Measurements from ENCODE around the gene CFAP161. TPM values are rescaled to one million over a fixed set of nuclear protein-coding genes. Genes with fewer than 3 reads are reported as not detected.

The CFAP161 gene
- total and polyA plus RNA-seq, 2 of the 13 experiments (the other 11 are each of a cell fraction or from before 2014, with no cell fraction given) = not detected

GRCh38 chr15:81092559-81092902, 41.5 kb upstream of the CFAP161 start:
- no peak for TF ChIP-seq ZBTB42 (CRISPR knock-in tag; IDR thresholded peaks at IDR 0.05)
- ChIA-PET CTCF (ENCODE audit: low intra/inter-chr PET ratio, low total read pairs) (no interaction called here), POLR2A (no interaction called here)
- ATAC-seq (no peak), DNase-seq (ENCODE audit: low spot score) (no peak), FAIRE-seq (no peak)
- Histone ChIP-seq H3K79me2 (ENCODE audit: insufficient read depth, low read length) (no peaks in the 10 kb centered on the region), H3K9ac (ENCODE audit: insufficient read depth, low read depth, low read length) (no peak overlapping the region), H3K27me3 (ENCODE audit: control insufficient read depth in 1 of 2, insufficient read depth in 2 of 2, low read length in 2 of 2) (peaks cover 2 to 7% of the 10 kb centered on the region in 2 experiments; a peak in 3 of 5 replicates), H4K20me1 (ENCODE audit: insufficient read depth, low read length) (no peaks in the 10 kb centered on the region), H3K4me3 (replicated peaks in 1 of 3; ENCODE audit: insufficient read depth in 1 of 3, low read depth in 2 of 3, low read length in 3 of 3) (no peak overlapping the region), H3K9me3 (ENCODE audit: low read length) (no peaks in the 10 kb centered on the region), H2AFZ (ENCODE audit: low read length) (no peak overlapping the region), H3K36me3 (replicated peaks in 1 of 2; ENCODE audit: control insufficient read depth in 1 of 2, insufficient read depth in 2 of 2, low read length in 2 of 2) (no peaks in the 10 kb centered on the region), H3K27ac (ENCODE audit: extremely low read length, insufficient read depth, low read length) (no peak overlapping the region), H3K4me2 (ENCODE audit: low read depth, low read length) (no peak overlapping the region), H3K4me1 (ENCODE audit: insufficient read depth, low read length) (peaks cover 7% of the 10 kb centered on the region; the same call in 1 of the 2 replicates)
- in situ Hi-C loops (cut with HindIII; ENCODE audit: extremely low pct_ligation_motif_present, low pct_unique_long_range_greater_than_20kb) (no loop called here), intact Hi-C loops (cut with micrococcal nuclease; ENCODE audit: unreplicated experiment) (no loop called here)
- BruUV-seq (replicated peaks) = no TSS peak
- 37% methylated on average over 5 of the region's 5 CpGs for WGBS (ENCODE audit: low lambda C conversion rate)

- in situ Hi-C loops (cut with HindIII; ENCODE audit: extremely low pct_ligation_motif_present, low pct_unique_long_range_greater_than_20kb) = no loop called here
- CTCF ChIA-PET (ENCODE audit: low intra/inter-chr PET ratio, low total read pairs) = no interaction called here
- 12% methylated on average over 5 of the region's 5 CpGs for WGBS (ENCODE audit: low lambda C conversion rate)
Measured at GRCh38 chr15:81093961-81094360, 40.1 kb upstream of the CFAP161 start.

More at GRCh38 chr15:81093961-81094360, 40.1 kb upstream of the CFAP161 start:
- Histone ChIP-seq H3K27me3 (ENCODE audit: control insufficient read depth in 1 of 2, insufficient read depth in 2 of 2, low read length in 2 of 2) (peaks cover 2 to 17% of the 10 kb centered on the region in 2 experiments; a peak in 3 of 5 replicates), H3K9me3 (ENCODE audit: low read length) (no peaks in the 10 kb centered on the region), H3K9ac (ENCODE audit: insufficient read depth, low read depth, low read length) (no peak overlapping the region), H3K36me3 (replicated peaks in 1 of 2; ENCODE audit: control insufficient read depth in 1 of 2, insufficient read depth in 2 of 2, low read length in 2 of 2) (no peaks in the 10 kb centered on the region), H3K4me2 (ENCODE audit: low read depth, low read length) (no peak overlapping the region), H3K27ac (ENCODE audit: extremely low read length, insufficient read depth, low read length) (no peak overlapping the region), H3K4me1 (ENCODE audit: insufficient read depth, low read length) (peaks cover 7% of the 10 kb centered on the region; the same call in 1 of the 2 replicates), H2AFZ (ENCODE audit: low read length) (no peak overlapping the region), H3K4me3 (replicated peaks in 1 of 3; ENCODE audit: insufficient read depth in 1 of 3, low read depth in 2 of 3, low read length in 3 of 3) (no peak overlapping the region), H4K20me1 (ENCODE audit: insufficient read depth, low read length) (no peaks in the 10 kb centered on the region), H3K79me2 (ENCODE audit: insufficient read depth, low read length) (no peaks in the 10 kb centered on the region)
- BruUV-seq (replicated peaks) = no TSS peak
- DNase-seq (ENCODE audit: low spot score) = no peak
- TF ChIP-seq HNF1B (CRISPR knock-in tag; IDR thresholded peaks at IDR 0.05) (no peak), ETV5 (CRISPR knock-in tag; IDR thresholded peaks at IDR 0.05; ENCODE audit: borderline replicate concordance) (no peak), MED13 (CRISPR knock-in tag; IDR thresholded peaks at IDR 0.05) (no peak), DZIP1 (CRISPR knock-in tag; IDR thresholded peaks at IDR 0.05) (no peak), GATAD1 (CRISPR knock-in tag; IDR thresholded peaks at IDR 0.05) (no peak), ZNF549 (CRISPR knock-in tag; IDR thresholded peaks at IDR 0.05) (no peak), UBTF (CRISPR knock-in tag; IDR thresholded peaks at IDR 0.05) (no peak), ELF3 (CRISPR knock-in tag; IDR thresholded peaks at IDR 0.05) (no peak)
- no peak for ATAC-seq
- POLR2A ChIA-PET = no interaction called here
- FAIRE-seq = no peak
- intact Hi-C loops (cut with micrococcal nuclease; ENCODE audit: unreplicated experiment) = no loop called here

Data from HepG2 (cell line).